CD4-positive, alpha-beta T cell treated with Interleukin-17A for 4 hours (primary cell): ENCODE data around the gene PATZ1.

Experiments used
- DNase-seq: peaks from one replicate; pipeline ENCODE4 v3.0.0-alpha.2; 2020; ENCODE audit warnings: mixed read lengths

PATZ1 gene

DNA sequence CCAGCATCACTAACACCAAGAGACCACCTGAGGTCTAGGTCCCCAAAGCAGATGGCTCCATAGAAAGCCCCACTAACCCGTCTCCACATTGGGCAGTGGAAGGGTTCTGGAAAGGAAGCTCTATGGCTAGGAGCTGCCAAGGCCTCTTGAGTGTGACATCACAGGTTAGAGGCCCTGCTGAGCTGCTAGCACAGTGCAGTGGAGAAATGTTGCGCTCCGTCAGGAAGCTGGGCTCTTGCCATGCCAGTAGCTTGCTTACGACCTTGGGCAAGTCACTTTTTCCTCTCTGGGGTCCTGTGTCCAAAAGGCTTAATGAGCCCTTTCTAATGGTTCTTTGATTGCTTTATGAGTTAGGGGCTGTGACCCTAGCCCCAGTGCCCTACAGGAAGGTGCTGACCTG lies 64.4 kb downstream of the PATZ1 start:
- peak; percentile 39 for DNase-seq

DNA sequence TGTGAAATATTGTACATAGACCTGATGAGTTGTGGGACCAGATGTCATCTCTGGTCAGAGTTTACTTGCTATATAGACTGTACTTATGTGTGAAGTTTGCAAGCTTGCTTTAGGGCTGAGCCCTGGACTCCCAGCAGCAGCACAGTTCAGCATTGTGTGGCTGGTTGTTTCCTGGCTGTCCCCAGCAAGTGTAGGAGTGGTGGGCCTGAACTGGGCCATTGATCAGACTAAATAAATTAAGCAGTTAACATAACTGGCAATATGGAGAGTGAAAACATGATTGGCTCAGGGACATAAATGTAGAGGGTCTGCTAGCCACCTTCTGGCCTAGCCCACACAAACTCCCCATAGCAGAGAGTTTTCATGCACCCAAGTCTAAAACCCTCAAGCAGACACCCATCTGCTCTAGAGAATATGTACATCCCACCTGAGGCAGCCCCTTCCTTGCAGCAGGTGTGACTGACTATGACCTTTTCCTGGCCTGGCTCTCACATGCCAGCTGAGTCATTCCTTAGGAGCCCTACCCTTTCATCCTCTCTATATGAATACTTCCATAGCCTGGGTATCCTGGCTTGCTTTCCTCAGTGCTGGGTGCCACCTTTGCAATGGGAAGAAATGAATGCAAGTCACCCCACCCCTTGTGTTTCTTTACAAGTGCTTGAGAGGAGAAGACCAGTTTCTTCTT lies 66.2 kb downstream of the PATZ1 start:
- peak; percentile 36 for DNase-seq

DNA sequence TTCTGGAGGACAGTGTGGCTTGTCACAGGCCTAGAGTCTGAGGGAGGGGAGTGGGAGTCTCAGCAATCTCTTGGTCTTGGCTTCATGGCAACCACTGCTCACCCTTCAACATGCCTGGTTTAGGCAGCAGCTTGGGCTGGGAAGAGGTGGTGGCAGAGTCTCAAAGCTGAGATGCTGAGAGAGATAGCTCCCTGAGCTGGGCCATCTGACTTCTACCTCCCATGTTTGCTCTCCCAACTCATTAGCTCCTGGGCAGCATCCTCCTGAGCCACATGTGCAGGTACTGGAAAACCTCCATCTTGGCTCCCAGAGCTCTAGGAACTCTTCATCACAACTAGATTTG lies 66.8 kb downstream of the PATZ1 start:
- no peak for DNase-seq

- DNase-seq, result peak; percentile 76
Observed at GRCh38 chr22:31278626-31279326, 67.4 kb downstream of the PATZ1 start.

DNA sequence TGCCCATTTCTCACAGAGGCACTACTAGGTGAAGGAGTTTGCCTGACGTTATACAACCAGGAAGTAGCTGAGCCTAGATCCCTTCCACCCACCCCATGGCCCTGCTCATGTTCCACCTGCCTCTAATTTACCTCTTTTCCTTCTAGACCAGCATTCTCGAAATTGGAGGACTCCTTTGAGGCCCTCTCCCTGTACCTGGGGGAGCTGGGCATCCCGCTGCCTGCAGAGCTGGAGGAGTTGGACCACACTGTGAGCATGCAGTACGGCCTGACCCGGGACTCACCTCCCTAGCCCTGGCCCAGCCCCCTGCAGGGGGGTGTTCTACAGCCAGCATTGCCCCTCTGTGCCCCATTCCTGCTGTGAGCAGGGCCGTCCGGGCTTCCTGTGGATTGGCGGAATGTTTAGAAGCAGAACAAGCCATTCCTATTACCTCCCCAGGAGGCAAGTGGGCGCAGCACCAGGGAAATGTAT lies 68.0 kb downstream of the PATZ1 start:
- DNase-seq, result peak; percentile 52

DNA sequence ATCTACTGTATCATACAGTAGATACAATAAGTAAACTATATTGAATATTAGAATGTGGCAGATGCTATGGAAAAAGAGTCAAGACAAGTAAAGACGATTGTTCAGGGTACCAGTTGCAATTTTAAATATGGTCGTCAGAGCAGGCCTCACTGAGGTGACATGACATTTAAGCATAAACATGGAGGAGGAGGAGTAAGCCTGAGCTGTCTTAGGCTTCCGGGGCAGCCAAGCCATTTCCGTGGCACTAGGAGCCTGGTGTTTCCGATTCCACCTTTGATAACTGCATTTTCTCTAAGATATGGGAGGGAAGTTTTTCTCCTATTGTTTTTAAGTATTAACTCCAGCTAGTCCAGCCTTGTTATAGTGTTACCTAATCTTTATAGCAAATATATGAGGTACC lies 68.4 kb downstream of the PATZ1 start:
- peak; percentile 37 for DNase-seq

- peak; percentile 20 for DNase-seq
Observed at GRCh38 chr22:31276426-31277167, 69.5 kb downstream of the PATZ1 start.
